AG09309 (cell line): ENCODE measurements around the gene ASB3.

ENCODE experiments used
- DNase-seq: peaks from one replicate; pipeline ENCODE4 v3.0.0-alpha.2; 2010; ENCODE audit warnings: low read depth
- H3K4me3 ChIP-seq: 2 replicates; pipeline ENCODE4 v1.5.1; 2011; ENCODE audit warnings: mild to moderate bottlenecking, low read depth, low read length, moderate library complexity; ENCODE audit not compliant: control insufficient read depth
- CTCF ChIP-seq: IDR thresholded peaks from 2 replicates; pipeline ENCODE4 v1.5.1; 2011; ENCODE audit warnings: mild to moderate bottlenecking, low read depth, low read length, inconsistent platforms; ENCODE audit not compliant: insufficient read depth, control insufficient read depth; ENCODE audit errors: missing control alignments

Gene ASB3

GRCh38 chr2:53622141-53622540, 164.6 kb downstream of the ASB3 start:
- DNase-seq = no peak
- no peak overlapping the region for H3K4me3 ChIP-seq
- TF ChIP-seq CTCF = no peak

GRCh38 chr2:53620981-53621380, 165.8 kb downstream of the ASB3 start:
- no peak for DNase-seq
- TF ChIP-seq CTCF = no peak
- no peak overlapping the region for H3K4me3 ChIP-seq
